Subcutaneous adipose tissue (tissue), 4 donors: ENCODE measurements around the gene LACTB. TPM values are rescaled to one million over a fixed set of nuclear protein-coding genes. Genes with fewer than 3 reads are reported as not detected.

Experiments
- total RNA-seq, 4 donors: library from RNA; depleted of rRNA; stranded (reverse); fragments of >200 nt; gene quantifications; one replicate each; pipeline ENCODE4 v1.1.0, GENCODE V29; 2016
- TF ChIP-seq, protein P1 (sequence below): fragments of 450-650 bp; IDR thresholded peaks from one replicate; pipeline ENCODE4 v1.5.1; 2016; ENCODE audit warnings: low read depth, mild to moderate bottlenecking, control low read depth, antibody characterized with exemption, moderate library complexity

LACTB gene
- total RNA-seq, 4 donors from 2014 or later: 19.8 to 46.7 (median 30.0) TPM

DNA sequence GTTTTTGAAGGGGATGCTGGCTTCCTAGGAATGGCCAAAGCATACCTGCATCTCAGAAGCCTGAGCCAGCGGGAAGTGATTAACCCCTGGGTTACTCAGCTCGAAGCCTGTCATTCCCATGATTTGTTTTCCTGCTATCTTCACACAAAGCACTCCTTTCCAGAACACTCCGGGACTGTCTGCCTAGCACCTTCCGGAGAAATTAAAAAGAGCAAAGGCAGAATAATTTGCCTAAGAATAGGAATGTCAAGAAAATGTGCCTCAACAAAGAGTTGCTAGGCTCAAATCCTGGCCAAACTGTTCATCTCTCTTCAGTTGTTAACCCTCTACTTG lies 45.0 kb upstream of the LACTB start:
- TF ChIP-seq, protein P1, sequence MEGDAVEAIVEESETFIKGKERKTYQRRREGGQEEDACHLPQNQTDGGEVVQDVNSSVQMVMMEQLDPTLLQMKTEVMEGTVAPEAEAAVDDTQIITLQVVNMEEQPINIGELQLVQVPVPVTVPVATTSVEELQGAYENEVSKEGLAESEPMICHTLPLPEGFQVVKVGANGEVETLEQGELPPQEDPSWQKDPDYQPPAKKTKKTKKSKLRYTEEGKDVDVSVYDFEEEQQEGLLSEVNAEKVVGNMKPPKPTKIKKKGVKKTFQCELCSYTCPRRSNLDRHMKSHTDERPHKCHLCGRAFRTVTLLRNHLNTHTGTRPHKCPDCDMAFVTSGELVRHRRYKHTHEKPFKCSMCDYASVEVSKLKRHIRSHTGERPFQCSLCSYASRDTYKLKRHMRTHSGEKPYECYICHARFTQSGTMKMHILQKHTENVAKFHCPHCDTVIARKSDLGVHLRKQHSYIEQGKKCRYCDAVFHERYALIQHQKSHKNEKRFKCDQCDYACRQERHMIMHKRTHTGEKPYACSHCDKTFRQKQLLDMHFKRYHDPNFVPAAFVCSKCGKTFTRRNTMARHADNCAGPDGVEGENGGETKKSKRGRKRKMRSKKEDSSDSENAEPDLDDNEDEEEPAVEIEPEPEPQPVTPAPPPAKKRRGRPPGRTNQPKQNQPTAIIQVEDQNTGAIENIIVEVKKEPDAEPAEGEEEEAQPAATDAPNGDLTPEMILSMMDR: no peak

DNA sequence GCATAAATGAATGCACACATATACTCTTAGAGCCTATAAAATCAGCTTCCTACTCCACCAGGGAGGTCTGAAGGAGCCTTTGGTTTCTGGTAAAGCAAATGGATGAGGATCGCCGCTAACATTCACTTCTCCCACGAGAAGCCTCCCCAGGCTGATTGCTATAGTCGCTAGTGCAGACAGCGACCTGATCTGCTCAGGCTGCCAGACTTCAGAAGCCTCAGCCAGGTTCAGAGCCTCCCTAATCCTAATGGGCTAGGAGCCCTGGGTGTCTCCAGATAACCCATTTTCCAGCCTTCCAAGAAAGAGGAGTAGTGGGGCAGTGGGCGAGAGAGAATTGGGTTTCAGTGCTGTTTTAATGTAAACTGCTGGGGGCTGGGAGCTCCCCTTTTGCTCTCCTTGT lies 43.7 kb upstream of the LACTB start:
- TF ChIP-seq, protein P1: no peak

DNA sequence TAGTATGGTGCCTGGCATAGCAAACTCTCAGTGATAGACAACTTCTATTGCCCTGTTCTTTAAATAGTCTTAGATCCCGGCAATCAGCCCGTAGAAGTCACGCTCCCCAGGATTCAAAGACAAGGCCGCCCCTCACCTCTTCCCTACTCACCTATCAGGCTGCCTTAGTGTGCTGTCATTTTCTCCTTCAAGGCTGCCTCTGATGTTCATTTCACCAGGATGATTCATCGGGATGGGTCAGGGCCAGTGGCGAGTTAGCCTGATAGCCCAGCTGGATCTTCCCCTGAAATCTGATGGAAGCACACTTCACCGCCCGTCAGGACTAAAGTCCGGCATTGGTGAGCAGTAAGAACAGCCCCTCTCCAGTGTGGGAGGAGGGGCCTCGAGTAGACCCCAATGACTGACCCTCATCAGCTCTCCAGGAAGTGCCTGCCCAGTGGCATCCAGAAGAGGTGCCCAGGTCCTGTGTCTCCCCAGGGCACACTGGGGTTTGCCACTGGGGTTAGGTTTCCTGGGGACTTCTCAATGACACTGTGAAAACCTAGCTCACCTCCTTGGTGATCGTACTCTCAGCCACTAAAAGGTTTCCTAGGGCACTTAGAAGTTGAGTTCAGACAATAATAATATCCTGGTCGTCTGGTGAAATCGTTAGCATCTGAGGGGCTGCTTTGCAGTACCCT lies 41.6 kb upstream of the LACTB start:
- TF ChIP-seq, protein P1: no peak

DNA sequence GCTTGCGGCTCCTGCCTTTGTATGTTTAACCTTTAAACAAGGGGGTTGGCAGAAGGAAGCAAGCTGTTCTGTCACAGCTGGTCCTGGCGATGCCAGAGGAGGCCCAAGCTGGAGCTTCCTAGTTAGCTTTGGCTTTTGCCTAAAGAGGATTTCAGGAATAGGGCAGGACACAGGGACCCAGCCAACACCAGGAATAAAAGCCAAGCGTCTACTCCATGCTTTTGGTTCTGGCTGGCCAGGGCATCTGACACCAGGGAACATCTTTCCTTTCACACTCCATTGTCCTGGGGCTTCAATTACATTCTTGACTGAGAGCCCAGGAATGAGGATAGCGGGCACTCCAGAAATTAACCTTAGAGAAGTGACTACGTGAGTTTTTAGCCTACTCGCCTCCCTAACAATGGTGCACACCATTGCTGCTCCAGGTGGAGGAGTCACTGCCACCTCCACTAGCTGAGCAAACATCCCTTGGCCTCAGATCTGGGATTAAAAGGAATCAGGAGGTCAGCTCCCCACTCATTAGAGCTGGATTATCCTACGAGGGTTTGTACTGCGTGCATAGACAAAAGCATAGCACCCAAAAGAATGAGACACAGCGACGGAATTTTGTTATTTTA lies 40.9 kb upstream of the LACTB start:
- TF ChIP-seq, protein P1: no peak

DNA sequence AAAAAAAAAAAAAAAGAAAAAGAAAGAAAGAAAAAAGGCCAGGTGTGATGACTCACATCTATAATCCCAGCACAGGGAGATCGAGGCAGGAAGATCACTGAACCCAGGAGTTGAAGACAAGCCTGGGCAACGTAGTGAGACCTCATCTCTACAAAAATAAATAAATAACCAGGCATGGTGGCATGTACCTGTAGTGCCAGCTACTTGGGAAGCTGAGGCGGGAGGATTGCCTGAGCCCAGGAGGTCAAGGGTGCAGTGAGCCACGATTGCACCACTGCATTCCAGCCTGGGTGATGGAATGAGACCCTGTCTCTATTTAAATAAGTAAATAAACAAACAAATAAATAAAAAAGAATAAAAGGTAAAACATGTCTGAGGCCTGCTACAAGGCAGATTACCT lies 39.3 kb upstream of the LACTB start:
- TF ChIP-seq, protein P1: no peak

DNA sequence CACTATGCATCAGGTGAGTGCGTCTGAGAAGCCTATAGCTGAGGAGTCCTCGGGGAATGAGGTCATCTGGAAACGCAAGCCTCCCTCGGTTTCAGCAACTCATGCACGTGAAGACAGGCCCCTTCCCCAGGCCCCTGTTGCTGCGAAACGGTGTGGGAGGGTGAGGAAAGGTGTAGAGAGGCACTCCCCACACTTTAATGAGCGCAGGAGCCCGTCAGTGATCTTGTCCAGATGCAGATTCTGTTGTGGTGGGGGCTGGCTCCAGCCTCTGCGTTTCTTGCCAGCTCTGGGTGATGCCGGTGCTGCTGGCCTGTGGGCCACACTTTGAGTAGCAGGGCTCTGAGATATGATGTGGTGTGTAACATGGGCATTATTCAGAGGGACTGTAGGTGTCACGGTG lies 38.6 kb upstream of the LACTB start:
- TF ChIP-seq, protein P1: no peak

DNA sequence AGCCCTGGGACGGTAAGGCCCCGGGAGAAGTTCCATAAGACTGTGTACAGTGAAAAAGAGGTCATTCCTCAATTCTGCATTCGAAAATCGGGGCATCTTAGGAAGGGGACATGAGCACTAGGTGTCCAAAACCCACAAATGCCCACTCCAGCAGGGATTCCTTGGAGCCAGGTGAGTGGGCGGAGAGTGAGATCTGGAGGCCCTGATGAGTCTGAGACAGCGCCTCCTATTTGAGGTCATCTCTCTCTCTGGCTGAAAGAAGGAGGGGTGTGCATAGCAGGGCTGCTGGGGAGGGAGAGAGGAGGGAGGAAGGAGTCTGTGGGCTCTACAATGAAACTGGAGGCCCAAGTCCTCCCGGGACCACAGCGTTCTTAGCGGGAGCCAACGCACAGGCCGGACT lies 38.1 kb upstream of the LACTB start:
- TF ChIP-seq, protein P1: no peak
